CD4-positive, alpha-beta T cell (primary cell): Measurements from ENCODE around the gene NCL. TPM values are rescaled to one million over a fixed set of nuclear protein-coding genes. Genes with fewer than 3 reads are reported as not detected.

Experiments
- ATAC-seq: fragments of 200-7000 bp; cut with Tn5 transposase; one replicate; pipeline ENCODE4 v1.10.0; 2022; ENCODE audit warnings: mild to moderate bottlenecking; ENCODE audit not compliant: poor library complexity
- CTCF ChIA-PET: fragments of 350-600 bp; sonication (Branson Sonifier 250); formaldehyde crosslinking; loops from one replicate; lab custom pipeline; 2021; ENCODE audit warnings: antibody characterized with exemption, inconsistent platforms; lab: Charles Lee
- POLR2A ChIA-PET: fragments of 350-600 bp; sonication (Branson Sonifier 250); formaldehyde crosslinking; loops from one replicate; lab custom pipeline; 2021; ENCODE audit warnings: antibody characterized with exemption, inconsistent platforms; lab: Charles Lee
- DNase-seq, 14 experiments: peaks; one replicate each; pipeline ENCODE4 v3.0.0-alpha.2; 2013 to 2020; ENCODE audit warnings: mixed read lengths in 2 of 14
- H3K27ac ChIP-seq, 2 donors: one replicate each; pipeline versions ENCODE4 v1.5.1 to v1.7.0; 2013; ENCODE audit warnings: low read length in 2 of 2, low read depth in 1 of 2, mild to moderate bottlenecking in 1 of 2
- H3K27me3 ChIP-seq, 2 experiments: 1 replicate in 1 of 2; 2 replicates in 1 of 2; pipeline versions ENCODE4 v1.6.1 to v1.7.0; 2013; ENCODE audit warnings: low read length in 2 of 2, control low read depth in 1 of 2, mild to moderate bottlenecking in 1 of 2, moderate library complexity in 1 of 2; ENCODE audit not compliant: insufficient read depth in 2 of 2, control insufficient read depth in 1 of 2
- H3K36me3 ChIP-seq: one replicate; pipeline ENCODE4 v1.6.1; 2013; ENCODE audit warnings: low read length, control low read depth; ENCODE audit not compliant: insufficient read depth
- H3K4me1 ChIP-seq: one replicate; pipeline ENCODE4 v1.6.1; 2013; ENCODE audit warnings: low read length, control low read depth; ENCODE audit not compliant: insufficient read depth
- H3K4me3 ChIP-seq: one replicate; pipeline ENCODE4 v1.5.1; 2013; ENCODE audit warnings: mild to moderate bottlenecking, low read length, moderate library complexity
- H3K9me3 ChIP-seq, 2 experiments: 1 replicate in 1 of 2; 2 replicates in 1 of 2; pipeline versions ENCODE4 v1.6.1 to v1.7.0; 2013; ENCODE audit warnings: low read length in 2 of 2, mild to moderate bottlenecking in 2 of 2, control low read depth in 1 of 2, moderate library complexity in 1 of 2; ENCODE audit not compliant: control insufficient read depth in 1 of 2, insufficient read depth in 1 of 2
- H3K27ac Mint-ChIP-seq: one replicate; pipeline ENCODE4 v1.8.0; 2020; ENCODE audit warnings: mixed read lengths
- H3K27me3 Mint-ChIP-seq: one replicate; pipeline ENCODE4 v1.8.0; 2021; ENCODE audit warnings: mixed read lengths
- H3K36me3 Mint-ChIP-seq: one replicate; pipeline ENCODE4 v1.8.0; 2021; ENCODE audit warnings: low read depth, mixed read lengths
- H3K4me1 Mint-ChIP-seq: one replicate; pipeline ENCODE4 v1.8.0; 2021; ENCODE audit warnings: low read depth, mixed read lengths
- H3K4me3 Mint-ChIP-seq: one replicate; pipeline ENCODE4 v1.8.0; 2020; ENCODE audit warnings: mild to moderate bottlenecking, mixed read lengths
- H3K9me3 Mint-ChIP-seq: one replicate; pipeline ENCODE4 v1.8.0; 2020; ENCODE audit warnings: mixed read lengths
- intact Hi-C, 2 experiments: fragments of 100-400 bp; cut with DNase I in 1 of 2; cut with micrococcal nuclease in 1 of 2; formaldehyde crosslinking; loops; one replicate each; pipeline versions ENCODE4 v1.15.1 to v1.9.0; 2023 to 2025; cut with DNase I, micrococcal nuclease
- total RNA-seq, 174 experiments: library from RNA in 2 of 174; stranded (reverse) in 2 of 174; gene quantifications; one replicate each; pipeline ENCODE4 v1.2.3 and lab custom pipeline; 2021 to 2026
- TF ChIP-seq, protein P1 (sequence below): fragments of 200-600 bp; IDR thresholded peaks from one replicate; pipeline ENCODE4 v1.8.0; 2022; ENCODE audit warnings: antibody characterized with exemption, mild to moderate bottlenecking

Gene NCL
- total RNA-seq, 2 experiments from 2014 or later: 387 to 395 TPM

DNA sequence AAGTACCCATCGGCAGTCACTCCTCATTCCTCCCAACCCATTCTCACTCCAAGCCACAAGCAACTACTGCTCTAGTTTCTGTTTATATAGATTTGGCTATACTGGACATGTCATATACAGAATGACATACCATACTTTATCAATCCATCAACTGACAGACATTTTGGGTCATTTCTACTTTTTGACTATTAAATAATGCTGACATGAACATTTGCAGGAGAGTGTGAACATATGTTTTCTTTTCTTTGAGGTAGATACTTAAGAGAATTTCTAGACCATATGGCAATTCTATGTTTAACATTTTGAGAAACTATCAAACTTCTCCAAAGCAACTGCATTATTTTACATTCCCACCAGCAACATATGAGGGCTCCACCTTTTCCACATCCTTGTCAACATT lies 33.4 kb upstream of the NCL start:
- ATAC-seq: no peak
- intact Hi-C loops: no loop called here
- Mint-ChIP-seq H3K36me3 (peaks cover 3% of the 10 kb centered on the region), H3K4me1 (no peaks in the 10 kb centered on the region), H3K27ac (no peak overlapping the region), H3K27me3 (no peaks in the 10 kb centered on the region), H3K9me3 (no peaks in the 10 kb centered on the region), H3K4me3 (no peak overlapping the region)
- Histone ChIP-seq H3K9me3 (no peaks in the 10 kb centered on the region), H3K4me1 (no peaks in the 10 kb centered on the region), H3K27ac (no peak overlapping the region), H3K36me3 (no peaks in the 10 kb centered on the region), H3K4me3 (no peak overlapping the region), H3K27me3 (no peaks in the 10 kb centered on the region)
- TF ChIP-seq, protein P1, sequence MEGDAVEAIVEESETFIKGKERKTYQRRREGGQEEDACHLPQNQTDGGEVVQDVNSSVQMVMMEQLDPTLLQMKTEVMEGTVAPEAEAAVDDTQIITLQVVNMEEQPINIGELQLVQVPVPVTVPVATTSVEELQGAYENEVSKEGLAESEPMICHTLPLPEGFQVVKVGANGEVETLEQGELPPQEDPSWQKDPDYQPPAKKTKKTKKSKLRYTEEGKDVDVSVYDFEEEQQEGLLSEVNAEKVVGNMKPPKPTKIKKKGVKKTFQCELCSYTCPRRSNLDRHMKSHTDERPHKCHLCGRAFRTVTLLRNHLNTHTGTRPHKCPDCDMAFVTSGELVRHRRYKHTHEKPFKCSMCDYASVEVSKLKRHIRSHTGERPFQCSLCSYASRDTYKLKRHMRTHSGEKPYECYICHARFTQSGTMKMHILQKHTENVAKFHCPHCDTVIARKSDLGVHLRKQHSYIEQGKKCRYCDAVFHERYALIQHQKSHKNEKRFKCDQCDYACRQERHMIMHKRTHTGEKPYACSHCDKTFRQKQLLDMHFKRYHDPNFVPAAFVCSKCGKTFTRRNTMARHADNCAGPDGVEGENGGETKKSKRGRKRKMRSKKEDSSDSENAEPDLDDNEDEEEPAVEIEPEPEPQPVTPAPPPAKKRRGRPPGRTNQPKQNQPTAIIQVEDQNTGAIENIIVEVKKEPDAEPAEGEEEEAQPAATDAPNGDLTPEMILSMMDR: no peak
- ChIA-PET POLR2A (interaction anchor here (1.7 kb wide), 1 partner anchor 33 kb away, joined by 6 read pairs; the partner anchor contains the start of gene NCL), CTCF (no interaction called here)
- no peak for DNase-seq

DNA sequence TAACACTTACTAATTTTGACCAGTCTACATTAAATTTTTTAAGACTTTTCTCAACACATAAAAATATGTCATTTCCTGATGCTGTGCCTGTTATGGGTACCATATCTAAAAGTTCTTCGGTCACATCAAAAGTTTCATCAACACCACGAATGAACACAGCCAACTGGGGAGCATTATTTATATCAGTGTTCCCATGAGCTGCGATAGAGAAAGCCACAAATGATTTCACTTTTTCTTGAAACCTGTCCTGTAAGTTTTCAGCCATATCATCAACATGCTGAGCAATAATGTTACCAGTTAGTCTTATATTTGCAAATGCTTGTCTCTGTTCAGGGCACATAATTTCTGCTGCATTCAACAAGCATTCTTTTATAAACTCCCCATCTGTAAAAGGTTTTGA lies 30.4 kb upstream of the NCL start:
- Mint-ChIP-seq H3K4me1 (no peaks in the 10 kb centered on the region), H3K9me3 (no peaks in the 10 kb centered on the region), H3K27ac (no peak overlapping the region), H3K4me3 (no peak overlapping the region), H3K36me3 (no peaks in the 10 kb centered on the region), H3K27me3 (no peaks in the 10 kb centered on the region)
- Histone ChIP-seq H3K4me1 (no peaks in the 10 kb centered on the region), H3K4me3 (no peak overlapping the region), H3K36me3 (no peaks in the 10 kb centered on the region), H3K27ac (no peak overlapping the region), H3K27me3 (no peaks in the 10 kb centered on the region), H3K9me3 (no peaks in the 10 kb centered on the region)
- no peak for DNase-seq
- ChIA-PET POLR2A (no interaction called here), CTCF (no interaction called here)
- TF ChIP-seq, protein P1: no peak
- intact Hi-C loops: no loop called here
- no peak for ATAC-seq

DNA sequence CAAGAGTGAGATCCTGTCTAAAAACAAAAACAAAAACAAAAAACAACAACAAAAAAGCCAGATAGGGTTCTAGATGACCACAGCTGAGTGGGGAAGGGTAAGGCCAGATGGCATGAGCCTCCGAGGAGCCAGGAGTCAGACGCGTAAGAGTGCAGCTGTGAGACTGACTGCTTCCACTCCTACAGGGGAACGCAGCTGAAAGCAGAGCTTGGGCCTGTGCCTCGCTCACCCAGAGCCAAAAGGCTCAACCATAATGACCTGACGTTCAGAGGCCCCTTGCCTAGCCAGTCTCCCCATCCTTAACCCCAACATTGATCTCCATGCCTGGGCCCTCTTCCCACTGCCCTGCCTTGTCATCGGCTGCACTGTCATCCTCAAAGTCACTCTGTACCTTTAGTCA lies 26.5 kb upstream of the NCL start:
- H3K4me1 ChIP-seq: no peaks in the 10 kb centered on the region
- TF ChIP-seq, protein P1: no peak
- Mint-ChIP-seq H3K4me3 (no peak overlapping the region), H3K4me1 (peaks cover 6% of the 10 kb centered on the region), H3K9me3 (no peaks in the 10 kb centered on the region), H3K27me3 (no peaks in the 10 kb centered on the region), H3K36me3 (no peaks in the 10 kb centered on the region), H3K27ac (no peak overlapping the region)
- no peaks in the 10 kb centered on the region for H3K36me3 ChIP-seq
- no peak overlapping the region for H3K4me3 ChIP-seq
- no peaks in the 10 kb centered on the region for H3K9me3 ChIP-seq
- H3K27ac ChIP-seq: no peak overlapping the region
- ChIA-PET CTCF (interaction anchor here (1.5 kb wide), 1 partner anchor 8 kb away, joined by 5 read pairs; no protein-coding TSS in a partner anchor), POLR2A (interaction anchor here (1.6 kb wide), 1 partner anchor 26 kb away, joined by 5 read pairs; the partner anchor contains the start of gene NCL)
- H3K27me3 ChIP-seq: no peaks in the 10 kb centered on the region
- intact Hi-C loops: no loop called here
- DNase-seq (no peak), ATAC-seq (no peak)
